H1 (cell line): ENCODE results near the gene CMIP. TPM values are rescaled to one million over a fixed set of nuclear protein-coding genes. Genes with fewer than 3 reads are reported as not detected.

Source experiments
- CTCF ChIA-PET: fragments of 300-600 bp; sonication (Branson Sonifier 250); formaldehyde crosslinking; loops from one replicate; lab custom pipeline; 2021; ENCODE audit not compliant: partially characterized antibody; lab: Charles Lee
- POLR2A ChIA-PET: fragments of 300-600 bp; sonication (Branson Sonifier 250); formaldehyde crosslinking; loops from one replicate; lab custom pipeline; 2021; ENCODE audit warnings: inconsistent platforms; ENCODE audit not compliant: partially characterized antibody; lab: Charles Lee
- DNase-seq, 2 experiments: peaks; one replicate each; pipeline versions ENCODE4 v3.0.0 to v3.0.0-alpha.2; 2010 to 2022; ENCODE audit warnings: low spot score in 2 of 2, low read depth in 1 of 2, mixed read lengths in 1 of 2
- FAIRE-seq: peaks from 2 replicates; lab custom pipeline; 2011; peaks lifted over from hg19 to GRCh38; lab: Jason Lieb, UNC
- H2AFZ ChIP-seq: 2 replicates; pipeline ENCODE4 v1.8.1; 2012; ENCODE audit warnings: low read length, inconsistent platforms
- H2AK5ac ChIP-seq: 2 replicates; pipeline ENCODE4 v1.6.1; 2013; ENCODE audit warnings: low read depth, low read length
- H2BK120ac ChIP-seq: replicated peaks from 2 replicates; pipeline ENCODE3; 2013; ENCODE audit warnings: low read depth, low read length, inconsistent platforms
- H2BK12ac ChIP-seq: 2 replicates; pipeline ENCODE4 v1.6.1; 2013; ENCODE audit warnings: low read depth, low read length
- H2BK15ac ChIP-seq: 2 replicates; pipeline ENCODE4 v1.6.1; 2013; ENCODE audit warnings: low read length
- H2BK20ac ChIP-seq: 2 replicates; pipeline ENCODE4 v1.6.1; 2013; ENCODE audit warnings: low read length
- H2BK5ac ChIP-seq: 2 replicates; pipeline ENCODE4 v1.6.1; 2013; ENCODE audit warnings: low read depth, low read length
- H3K14ac ChIP-seq: 2 replicates; pipeline ENCODE4 v1.6.1; 2013; ENCODE audit warnings: inconsistent platforms; ENCODE audit not compliant: insufficient read length
- H3K18ac ChIP-seq: 2 replicates; pipeline ENCODE4 v1.6.1; 2013; ENCODE audit warnings: low read length; ENCODE audit errors: extremely low read depth
- H3K23ac ChIP-seq: 2 replicates; pipeline ENCODE4 v1.6.1; 2013; ENCODE audit warnings: inconsistent platforms; ENCODE audit not compliant: insufficient read length
- H3K23me2 ChIP-seq: 2 replicates; pipeline ENCODE4 v1.6.1; 2013; ENCODE audit warnings: low read depth, low read length
- H3K27ac ChIP-seq: 2 replicates; pipeline ENCODE4 v1.6.1; 2011; ENCODE audit warnings: low read depth, low read length, inconsistent platforms
- H3K27me3 ChIP-seq, 4 experiments: replicated peaks in 1 of 4; 1 replicate in 1 of 4; 2 replicates in 3 of 4; pipeline versions ENCODE4 v1.6.1 to v1.8.1; 2011 to 2013; ENCODE audit warnings: low read length in 3 of 4, mild to moderate bottlenecking in 3 of 4, inconsistent platforms in 2 of 4, mixed read lengths in 2 of 4, moderate library complexity in 1 of 4; ENCODE audit not compliant: control insufficient read depth in 3 of 4, insufficient read depth in 3 of 4; ENCODE audit errors: extremely low read depth in 1 of 4
- H3K36me3 ChIP-seq, 4 experiments: 2 replicates each; pipeline versions ENCODE4 v1.6.1 to v1.8.1; 2011 to 2013; ENCODE audit warnings: mild to moderate bottlenecking in 4 of 4, low read length in 3 of 4, moderate library complexity in 2 of 4, control low read depth in 1 of 4, inconsistent platforms in 1 of 4; ENCODE audit not compliant: insufficient read depth in 4 of 4, control insufficient read depth in 2 of 4
- H3K4ac ChIP-seq: replicated peaks from 2 replicates; pipeline ENCODE3; 2013; ENCODE audit warnings: low read length, low read depth, mixed read lengths, inconsistent platforms; ENCODE audit not compliant: insufficient read length
- H3K4me1 ChIP-seq, 4 experiments: replicated peaks in 1 of 4; 1 replicate in 1 of 4; 2 replicates in 3 of 4; pipeline versions ENCODE4 v1.6.1 to v1.8.1; 2011 to 2013; ENCODE audit warnings: low read length in 3 of 4, inconsistent platforms in 2 of 4, mixed read lengths in 1 of 4; ENCODE audit not compliant: insufficient read depth in 4 of 4, control insufficient read depth in 3 of 4
- H3K4me2 ChIP-seq, 2 experiments: 2 replicates each; pipeline versions ENCODE4 v1.6.1 to v1.8.1; 2011 to 2013; ENCODE audit warnings: low read depth in 2 of 2, low read length in 2 of 2, control low read depth in 1 of 2, inconsistent platforms in 1 of 2, mild to moderate bottlenecking in 1 of 2; ENCODE audit not compliant: insufficient read depth in 1 of 2
- H3K4me3 ChIP-seq, 4 experiments: fragments of 200-600, 300-600 bp in 1 of 4; sonication (generic), shearing (Covaris generic), sonication (Bioruptor Twin) in 1 of 4; 2 replicates each; pipeline versions ENCODE4 v1.5.1 to v1.8.1; 2011 to 2016; ENCODE audit warnings: low read length in 4 of 4, low read depth in 3 of 4, control low read depth in 2 of 4, inconsistent platforms in 2 of 4, mild to moderate bottlenecking in 2 of 4, mixed read lengths in 1 of 4, moderate library complexity in 1 of 4; ENCODE audit not compliant: insufficient read depth in 2 of 4; ENCODE audit errors: extremely low read depth in 1 of 4
- H3K56ac ChIP-seq: replicated peaks from 2 replicates; pipeline ENCODE3; 2013; ENCODE audit warnings: low read depth, mild to moderate bottlenecking, mixed read lengths, low read length, inconsistent platforms; ENCODE audit not compliant: insufficient read length
- H3K79me1 ChIP-seq: 2 replicates; pipeline ENCODE4 v1.6.1; 2013; ENCODE audit warnings: low read depth, low read length, control low read depth
- H3K79me2 ChIP-seq, 2 experiments: 2 replicates each; pipeline versions ENCODE4 v1.6.1 to v1.8.1; 2012 to 2013; ENCODE audit warnings: low read length in 2 of 2, mild to moderate bottlenecking in 2 of 2, inconsistent platforms in 1 of 2; ENCODE audit not compliant: insufficient read depth in 2 of 2, control insufficient read depth in 1 of 2
- H3K9ac ChIP-seq, 4 experiments: replicated peaks in 1 of 4; 1 replicate in 1 of 4; 2 replicates in 3 of 4; pipeline versions ENCODE4 v1.6.1 to v1.8.1; 2011 to 2013; ENCODE audit warnings: low read depth in 3 of 4, low read length in 3 of 4, control low read depth in 2 of 4, mild to moderate bottlenecking in 2 of 4, moderate library complexity in 2 of 4, inconsistent platforms in 1 of 4; ENCODE audit errors: extremely low read depth in 1 of 4
- H3K9me3 ChIP-seq, 2 experiments: 2 replicates each; pipeline versions ENCODE4 v1.6.1 to v1.8.1; 2012 to 2013; ENCODE audit warnings: mild to moderate bottlenecking in 2 of 2, moderate library complexity in 2 of 2, control low read depth in 1 of 2, inconsistent platforms in 1 of 2, low read depth in 1 of 2, low read length in 1 of 2, mixed read lengths in 1 of 2; ENCODE audit not compliant: insufficient read depth in 2 of 2
- H4K20me1 ChIP-seq, 2 experiments: replicated peaks in 1 of 2; 2 replicates each; pipeline versions ENCODE3 to v1.8.1; 2011 to 2013; ENCODE audit warnings: inconsistent platforms in 2 of 2, low read length in 2 of 2, mild to moderate bottlenecking in 1 of 2; ENCODE audit not compliant: insufficient read depth in 2 of 2, control insufficient read depth in 1 of 2
- H4K5ac ChIP-seq: 2 replicates; pipeline ENCODE4 v1.6.1; 2013; ENCODE audit warnings: low read length, low read depth, mixed read lengths, inconsistent platforms; ENCODE audit not compliant: insufficient read length
- H4K8ac ChIP-seq: 2 replicates; pipeline ENCODE4 v1.8.0; 2013; ENCODE audit warnings: mild to moderate bottlenecking, moderate library complexity, low read length, inconsistent platforms; ENCODE audit not compliant: insufficient read depth; ENCODE audit errors: extremely low read depth
- H4K91ac ChIP-seq: replicated peaks from 2 replicates; pipeline ENCODE3; 2013; ENCODE audit warnings: low read length, mixed read lengths, inconsistent platforms; ENCODE audit not compliant: insufficient read length
- ATF2 ChIP-seq: IDR thresholded peaks from 2 replicates; pipeline ENCODE4 v1.6.1; 2012; ENCODE audit warnings: low read length, inconsistent platforms
- WGBS, 2 experiments: shearing (Covaris generic) in 1 of 2; methylation state at CpG; one replicate each; pipeline versions ENCODE4 v1.1.6 to v1.1.7; 2013 to 2015; ENCODE audit warnings: low lambda C conversion rate in 2 of 2, mixed read lengths in 2 of 2, inconsistent platforms in 1 of 2, low coverage in 1 of 2, missing lambda C conversion rate in 1 of 2; ENCODE audit not compliant: insufficient replicate concordance in 2 of 2, insufficient coverage in 1 of 2, insufficient read length in 1 of 2; ENCODE audit errors: extremely low coverage in 1 of 2, missing lambda C conversion rate in 1 of 2; 5-methylcytosine and 5-hydroxymethylcytosine counted together
- polyA plus RNA-seq, 7 experiments: library from polyadenylated mRNA; depleted of rRNA in 3 of 7; stranded (reverse) in 5 of 7; unstranded in 2 of 7; fragments of >200 nt in 5 of 7; fragments of 200-250 nt in 2 of 7; gene quantifications; 1 replicate in 5 of 7; 2 replicates in 1 of 7; 4 replicates in 1 of 7; pipeline versions ENCODE4 v1.2.1 to v1.2.3, GENCODE V29; 2011 to 2013; ENCODE audit warnings: missing spikeins in 2 of 7, mixed read lengths in 2 of 7
- total RNA-seq: library from RNA; stranded (reverse); fragmentation: NEBNext Ultra II Directional; extraction: Animal tissue kit (Norgen Biotek cat#: 25700); gene quantifications from 2 replicates; pipeline ENCODE4 v1.2.1, GENCODE V29; 2021

CMIP gene
- total and polyA plus RNA-seq, 2 of the 8 experiments (the other 6 are each of a cell fraction or from before 2014, with no cell fraction given): 7.9 to 53.2 TPM

DNA sequence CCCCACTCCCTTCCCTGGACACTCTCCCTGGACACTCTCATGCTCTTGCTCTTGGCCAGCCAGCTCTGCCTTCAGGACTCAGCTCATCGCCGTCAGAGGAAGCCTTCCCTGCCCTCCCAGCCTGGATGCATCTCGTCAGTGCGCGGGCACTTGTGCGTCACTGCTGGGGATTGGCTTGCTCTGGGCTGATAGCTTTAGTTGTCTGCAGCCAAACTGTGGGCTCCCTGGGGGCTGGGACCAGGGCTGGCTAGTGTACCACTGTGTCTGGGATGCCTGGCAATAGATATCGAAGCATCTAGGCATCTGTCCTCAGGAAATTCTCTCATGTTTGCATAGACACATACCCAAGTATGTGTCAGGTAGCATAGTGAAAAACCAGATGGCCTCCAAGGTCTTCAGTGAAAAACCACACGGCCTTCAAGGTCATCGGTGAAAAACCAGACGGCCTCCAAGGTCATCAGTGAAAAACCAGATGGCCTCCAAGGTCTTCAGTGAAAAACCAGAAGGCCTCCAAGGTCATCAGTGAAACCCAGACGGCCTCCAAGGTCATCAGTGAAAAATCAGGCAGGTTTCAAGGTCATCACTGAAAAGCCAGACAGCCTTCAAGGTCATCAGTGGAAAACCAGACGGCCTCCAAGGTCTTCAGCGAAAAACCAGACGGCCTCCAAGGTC, 72.0 kb downstream of the CMIP start:
- 87% methylated on average over 14 of the region's 14 CpGs; no CpG with 5 or more reads in 1 of the 2 experiments for WGBS, 2 experiments
- Histone ChIP-seq H3K27me3 (no peaks in the 10 kb centered on the region), H2BK120ac (no peak overlapping the region), H3K4ac (no peak overlapping the region), H3K9ac (no peak overlapping the region), H4K20me1 (peaks cover 14 to 24% of the 10 kb centered on the region in 2 experiments), H3K56ac (no peak overlapping the region), H3K36me3 (peaks cover 0 to 4% (median 2%) of the 10 kb centered on the region in 4 experiments; a peak in 1 of 8 replicates), H3K4me3 (no peak overlapping the region), H4K5ac (no peak overlapping the region), H2BK12ac (no peak overlapping the region), H3K79me2 (peaks cover 0 to 78% of the 10 kb centered on the region in 2 experiments; a peak in 2 of 4 replicates), H2AK5ac (no peak overlapping the region), H3K4me1 (peaks cover 3 to 14% (median 10%) of the 10 kb centered on the region in 4 experiments), H3K79me1 (peaks cover 28% of the 10 kb centered on the region), H3K23ac (no peak overlapping the region), H4K8ac (peak overlapping the region; percentile 26; the same call in 1 of the 2 replicates), H3K18ac (no peak overlapping the region), H3K27ac (no peak overlapping the region), H2BK5ac (no peak overlapping the region), H2AFZ (no peak overlapping the region), H3K9me3 (no peaks in the 10 kb centered on the region), H4K91ac (no peak overlapping the region), H3K23me2 (no peaks in the 10 kb centered on the region), H3K4me2 (no peak overlapping the region), H2BK20ac (no peak overlapping the region), H3K14ac (no peak overlapping the region), H2BK15ac (no peak overlapping the region)
- FAIRE-seq: no peak
- ChIA-PET CTCF (interaction anchor here (0.7 to 1.7 kb wide), 5 partner anchors 14 to 255 kb away, joined by 3 to 6 read pairs (median 3); no protein-coding TSS in a partner anchor), POLR2A (no interaction called here)
- no peak for DNase-seq
- TF ChIP-seq ATF2: no peak
